ENCODE data around the gene TMEM80. TPM values are rescaled to one million over a fixed set of nuclear protein-coding genes. Genes with fewer than 3 reads are reported as not detected.

The TMEM80 gene
- total and polyA plus RNA-seq, 2 of the 4 experiments (the other 2 are of a cell fraction) = 5.6 to 21.7 TPM

DNA sequence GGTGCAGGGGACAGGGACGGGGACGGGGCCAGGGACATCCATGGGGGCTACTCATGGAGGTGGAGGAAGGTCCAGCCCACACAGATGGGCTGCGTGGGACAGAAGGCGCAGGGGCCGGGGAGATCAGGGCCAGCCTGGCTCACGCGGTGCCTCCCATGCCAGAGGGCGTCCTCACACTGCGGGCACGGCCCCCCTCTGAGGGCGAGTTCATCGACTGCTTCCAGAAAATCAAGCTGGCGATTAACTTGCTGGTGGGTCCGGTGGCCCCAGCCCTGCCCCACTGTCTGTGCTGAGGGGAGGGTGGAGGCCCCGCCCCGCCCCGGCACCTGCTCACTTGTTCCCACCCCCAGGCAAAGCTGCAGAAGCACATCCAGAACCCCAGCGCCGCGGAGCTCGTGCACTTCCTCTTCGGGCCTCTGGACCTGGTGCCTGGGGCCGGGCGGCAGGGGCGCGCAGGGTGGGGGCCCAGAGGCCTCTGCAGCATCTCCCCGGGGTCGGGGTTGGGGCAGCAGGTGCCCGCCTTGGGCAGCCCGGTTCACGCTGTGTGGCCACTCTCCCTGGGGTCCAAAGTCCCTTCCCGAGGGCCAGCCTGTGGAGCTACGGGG lies 26.2 kb downstream of the TMEM80 start:
- POLR2A ChIA-PET (ENCODE audit: unreplicated experiment) = no interaction called here
- no peak overlapping the region for H3K56ac ChIP-seq (ENCODE audit: extremely low read depth, insufficient read depth, low read length)
- H3K9me3 ChIP-seq (ENCODE audit: control insufficient read depth, insufficient read depth, low read length) = no peaks in the 10 kb centered on the region
- no peak overlapping the region for H2BK5ac ChIP-seq (ENCODE audit: low read depth, low read length, poor library complexity, severe bottlenecking)
- peaks cover 9% of the 10 kb centered on the region; the same call in 1 of the 2 replicates for H3K27me3 ChIP-seq (ENCODE audit: control insufficient read depth, insufficient read depth, low read length)
- H3K4me3 ChIP-seq (ENCODE audit: insufficient read depth, low read depth, low read length) = no peak overlapping the region
- in situ Hi-C loops (cut with MboI; ENCODE audit: low sequenced_read_pairs) (no loop called here), dilution Hi-C loops (cut with HindIII; ENCODE audit: low sequenced_read_pairs, unreplicated experiment) (no loop called here), intact Hi-C loops (cut with micrococcal nuclease) (loop anchor here (10.0 kb wide), 1 partner anchor 167 kb away; no protein-coding TSS in a partner anchor)
- no peak overlapping the region for H2BK20ac ChIP-seq (ENCODE audit: low read depth, low read length)
- CTCF ChIA-PET = no interaction called here
- no peak overlapping the region for H3K4me2 ChIP-seq (ENCODE audit: low read depth, low read length)
- H3K14ac ChIP-seq (replicated peaks; ENCODE audit: low read depth, low read length) = no peak overlapping the region
- H2BK15ac ChIP-seq (ENCODE audit: low read depth, low read length) = no peak overlapping the region
- no peaks in the 10 kb centered on the region for H3K9me1 ChIP-seq (ENCODE audit: insufficient read depth, low read length)
- no peak overlapping the region for H4K91ac ChIP-seq (ENCODE audit: insufficient read depth, low read depth, low read length)
- H3K27ac ChIP-seq (ENCODE audit: insufficient read depth, low read length) = no peak overlapping the region
- no peak overlapping the region for H3K4ac ChIP-seq (ENCODE audit: low read depth, low read length)
- H2AK9ac ChIP-seq (replicated peaks; ENCODE audit: low read depth, low read length, poor library complexity) = no peak overlapping the region
- DNase-seq (no peak), ATAC-seq (ENCODE audit: low read depth) (no peak)
- BruUV-seq (replicated peaks) = no TSS peak
- no peak overlapping the region for H2AK5ac ChIP-seq (ENCODE audit: low read depth, low read length)
- H3K9ac ChIP-seq (ENCODE audit: low read depth, low read length) = no peak overlapping the region
- H3K23ac ChIP-seq (ENCODE audit: low read depth, low read length) = no peak overlapping the region
- H3K79me1 ChIP-seq (ENCODE audit: low read depth in 1 of 2, low read length in 2 of 2) = no peaks in the 10 kb centered on the region
- no peaks in the 10 kb centered on the region for H4K20me1 ChIP-seq (ENCODE audit: insufficient read depth, low read length)
- no peaks in the 10 kb centered on the region for H3K36me3 ChIP-seq (ENCODE audit: control insufficient read depth, insufficient read depth, low read length)
- 47% methylated on average over 16 of the region's 33 CpGs; no CpG with 5 or more reads in 1 of the 2 experiments for WGBS, 2 experiments (ENCODE audit: extremely low coverage in 2 of 2, insufficient read length in 1 of 2)
- no peaks in the 10 kb centered on the region for H3K4me1 ChIP-seq (ENCODE audit: control insufficient read depth, insufficient read depth, low read length)
- no peak overlapping the region for H4K8ac ChIP-seq (ENCODE audit: low read depth in 2 of 2, low read length in 2 of 2)
- TF ChIP-seq MXI1 (IDR thresholded peaks at IDR 0.05; ENCODE audit: borderline replicate concordance, low read depth, low read length) (no peak), RAD21 (IDR thresholded peaks at IDR 0.05; ENCODE audit: low read length) (no peak), NFE2L2 (IDR thresholded peaks at IDR 0.05; ENCODE audit: low read depth, low read length) (no peak), MAFK (IDR thresholded peaks at IDR 0.05; ENCODE audit: low read depth, low read length) (no peak), RFX5 (IDR thresholded peaks at IDR 0.05; ENCODE audit: low read depth, low read length) (no peak), FOS (IDR thresholded peaks at IDR 0.05; ENCODE audit: low read depth, low read length) (no peak), CHD1 (IDR thresholded peaks at IDR 0.05; ENCODE audit: low read depth, low read length) (no peak), BHLHE40 (IDR thresholded peaks at IDR 0.05; ENCODE audit: low read depth, low read length) (no peak), POLR2A (IDR thresholded peaks at IDR 0.05; ENCODE audit: low read depth, low read length) (no peak)
- TF ChIP-seq, protein P1, sequence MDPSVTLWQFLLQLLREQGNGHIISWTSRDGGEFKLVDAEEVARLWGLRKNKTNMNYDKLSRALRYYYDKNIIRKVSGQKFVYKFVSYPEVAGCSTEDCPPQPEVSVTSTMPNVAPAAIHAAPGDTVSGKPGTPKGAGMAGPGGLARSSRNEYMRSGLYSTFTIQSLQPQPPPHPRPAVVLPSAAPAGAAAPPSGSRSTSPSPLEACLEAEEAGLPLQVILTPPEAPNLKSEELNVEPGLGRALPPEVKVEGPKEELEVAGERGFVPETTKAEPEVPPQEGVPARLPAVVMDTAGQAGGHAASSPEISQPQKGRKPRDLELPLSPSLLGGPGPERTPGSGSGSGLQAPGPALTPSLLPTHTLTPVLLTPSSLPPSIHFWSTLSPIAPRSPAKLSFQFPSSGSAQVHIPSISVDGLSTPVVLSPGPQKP (IDR thresholded peaks at IDR 0.05; ENCODE audit: borderline replicate concordance, low read depth, low read length) = no peak
- TF ChIP-seq, protein P2, sequence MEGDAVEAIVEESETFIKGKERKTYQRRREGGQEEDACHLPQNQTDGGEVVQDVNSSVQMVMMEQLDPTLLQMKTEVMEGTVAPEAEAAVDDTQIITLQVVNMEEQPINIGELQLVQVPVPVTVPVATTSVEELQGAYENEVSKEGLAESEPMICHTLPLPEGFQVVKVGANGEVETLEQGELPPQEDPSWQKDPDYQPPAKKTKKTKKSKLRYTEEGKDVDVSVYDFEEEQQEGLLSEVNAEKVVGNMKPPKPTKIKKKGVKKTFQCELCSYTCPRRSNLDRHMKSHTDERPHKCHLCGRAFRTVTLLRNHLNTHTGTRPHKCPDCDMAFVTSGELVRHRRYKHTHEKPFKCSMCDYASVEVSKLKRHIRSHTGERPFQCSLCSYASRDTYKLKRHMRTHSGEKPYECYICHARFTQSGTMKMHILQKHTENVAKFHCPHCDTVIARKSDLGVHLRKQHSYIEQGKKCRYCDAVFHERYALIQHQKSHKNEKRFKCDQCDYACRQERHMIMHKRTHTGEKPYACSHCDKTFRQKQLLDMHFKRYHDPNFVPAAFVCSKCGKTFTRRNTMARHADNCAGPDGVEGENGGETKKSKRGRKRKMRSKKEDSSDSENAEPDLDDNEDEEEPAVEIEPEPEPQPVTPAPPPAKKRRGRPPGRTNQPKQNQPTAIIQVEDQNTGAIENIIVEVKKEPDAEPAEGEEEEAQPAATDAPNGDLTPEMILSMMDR (conservative IDR thresholded peaks at IDR 0.05; ENCODE audit: low read depth, low read length) = no peak
- TF ChIP-seq, protein P3, sequence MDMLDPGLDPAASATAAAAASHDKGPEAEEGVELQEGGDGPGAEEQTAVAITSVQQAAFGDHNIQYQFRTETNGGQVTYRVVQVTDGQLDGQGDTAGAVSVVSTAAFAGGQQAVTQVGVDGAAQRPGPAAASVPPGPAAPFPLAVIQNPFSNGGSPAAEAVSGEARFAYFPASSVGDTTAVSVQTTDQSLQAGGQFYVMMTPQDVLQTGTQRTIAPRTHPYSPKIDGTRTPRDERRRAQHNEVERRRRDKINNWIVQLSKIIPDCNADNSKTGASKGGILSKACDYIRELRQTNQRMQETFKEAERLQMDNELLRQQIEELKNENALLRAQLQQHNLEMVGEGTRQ (IDR thresholded peaks at IDR 0.05; ENCODE audit: low read depth, low read length) = no peak
- H2AFZ ChIP-seq (replicated peaks; ENCODE audit: low read length, poor library complexity) = no peak overlapping the region
- H4K5ac ChIP-seq (ENCODE audit: low read depth, low read length) = no peak overlapping the region
- H3K18ac ChIP-seq (ENCODE audit: low read depth, low read length) = no peak overlapping the region
- no peak overlapping the region for H2BK120ac ChIP-seq (ENCODE audit: low read depth, low read length)
